ENCODE results near the gene B4GALNT3.

B4GALNT3 gene

GRCh38 chr12:467591-467990 is 7.9 kb downstream of the B4GALNT3 start:
- no peak for DNase-seq (ENCODE audit: low read depth)
- no peak for TF ChIP-seq CTCF (IDR thresholded peaks at IDR 0.05; ENCODE audit: insufficient read depth, low read depth, low read length, missing control alignments)
- no peak overlapping the region for H3K4me3 ChIP-seq (ENCODE audit: low read depth, low read length)

- TF ChIP-seq CTCF (IDR thresholded peaks at IDR 0.05; ENCODE audit: insufficient read depth, low read depth, low read length, missing control alignments), result no peak
- DNase-seq (ENCODE audit: low read depth), result no peak
- no peak overlapping the region for H3K4me3 ChIP-seq (ENCODE audit: low read depth, low read length)
Measured at GRCh38 chr12:468671-469389, 9.1 kb downstream of the B4GALNT3 start.

DNA sequence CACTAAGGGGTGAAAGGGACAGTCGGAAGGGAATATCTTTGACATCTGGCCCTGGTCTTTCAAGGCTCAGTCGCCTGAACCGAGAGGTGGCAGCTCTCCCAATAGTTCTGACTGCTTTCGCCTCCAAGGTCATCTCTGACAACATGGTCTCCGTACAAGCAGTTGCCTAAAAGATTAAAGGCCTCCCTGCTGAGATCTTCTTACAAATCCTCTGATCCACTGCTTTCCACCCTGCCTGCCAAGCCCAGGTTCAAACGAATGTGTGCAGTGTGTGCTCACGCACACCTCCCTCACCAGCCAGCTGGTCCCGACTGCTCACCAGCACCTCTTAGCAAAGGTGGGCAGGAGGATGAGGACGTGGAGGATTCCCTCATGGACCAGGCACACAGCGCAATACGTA is 10.4 kb downstream of the B4GALNT3 start:
- H3K4me3 ChIP-seq (ENCODE audit: low read depth, low read length), result no peak overlapping the region
- TF ChIP-seq CTCF (IDR thresholded peaks at IDR 0.05; ENCODE audit: insufficient read depth, low read depth, low read length, missing control alignments), result no peak
- DNase-seq (ENCODE audit: low read depth), result no peak

DNA sequence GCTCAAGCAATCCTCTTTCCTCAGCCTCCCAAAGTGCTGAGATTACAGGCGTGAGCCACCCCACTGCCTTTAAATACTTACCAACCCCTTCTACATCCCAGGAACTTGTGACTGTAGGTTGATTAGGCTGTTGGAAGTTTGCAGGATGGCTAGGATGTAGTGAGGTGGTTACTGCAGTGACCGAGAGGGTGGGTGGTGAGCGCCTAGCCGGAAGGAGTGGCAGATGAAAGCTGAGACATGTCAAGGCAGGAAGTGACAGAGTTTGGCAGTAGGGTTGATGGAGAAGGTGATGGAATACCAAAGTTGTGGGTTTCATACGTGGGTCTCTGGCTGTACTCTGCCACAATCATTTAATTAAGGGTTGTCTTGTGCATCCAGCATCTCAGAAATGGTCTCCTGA is 13.5 kb downstream of the B4GALNT3 start:
- TF ChIP-seq CTCF (IDR thresholded peaks at IDR 0.05; ENCODE audit: insufficient read depth, low read depth, low read length, missing control alignments), result no peak

DNA sequence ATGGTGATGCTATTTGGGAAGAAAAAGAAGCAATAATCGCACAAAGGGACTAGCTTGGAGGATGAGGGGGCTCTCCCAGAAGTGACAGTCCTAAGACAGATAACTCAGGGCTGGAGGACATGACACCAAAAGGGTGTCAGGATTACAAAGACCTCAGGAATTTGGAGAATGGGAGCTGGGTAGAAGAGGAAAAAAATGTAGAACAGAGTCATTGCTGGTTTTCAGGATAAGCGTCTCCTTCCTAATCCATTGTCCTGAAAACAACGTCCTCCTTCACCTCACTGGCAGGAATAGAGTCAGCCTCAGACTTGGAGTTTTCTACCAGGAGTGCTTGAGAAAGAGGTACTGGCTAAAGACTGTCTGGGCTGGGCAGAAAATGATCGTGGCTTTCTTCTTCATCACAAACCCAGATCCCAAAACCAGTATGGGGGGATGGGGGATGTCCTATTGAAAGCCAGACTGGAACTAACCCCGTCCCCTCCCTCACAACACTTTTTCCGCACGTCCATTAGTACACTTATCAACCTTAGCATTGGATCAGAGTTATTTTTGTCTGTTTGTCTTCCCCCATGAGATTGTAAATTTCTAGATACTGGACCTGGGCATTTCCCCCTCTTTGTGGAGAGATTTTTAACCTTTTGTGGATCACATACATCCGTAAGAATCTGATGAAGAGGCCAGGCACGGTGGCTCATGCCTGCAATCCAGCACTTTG is 14.3 kb downstream of the B4GALNT3 start:
- no peak overlapping the region for H3K4me3 ChIP-seq (ENCODE audit: low read depth, low read length)
- no peak for DNase-seq (ENCODE audit: low read depth)
- TF ChIP-seq CTCF (IDR thresholded peaks at IDR 0.05; ENCODE audit: insufficient read depth, low read depth, low read length, missing control alignments), result no peak

More for the DNA sequence above, 13.5 kb downstream of the B4GALNT3 start:
- no peak overlapping the region for H3K4me3 ChIP-seq (ENCODE audit: low read depth, low read length)
- no peak for DNase-seq (ENCODE audit: low read depth)

GRCh38 chr12:475286-475685 is 15.5 kb downstream of the B4GALNT3 start:
- H3K4me3 ChIP-seq (ENCODE audit: low read depth, low read length), result no peak overlapping the region
- TF ChIP-seq CTCF (IDR thresholded peaks at IDR 0.05; ENCODE audit: insufficient read depth, low read depth, low read length, missing control alignments), result no peak
- DNase-seq (ENCODE audit: low read depth), result no peak
